ENCODE measurements around the gene SMAD3.

GRCh38 chr15:67149773-67150022 is 84.3 kb downstream of the SMAD3 start:
- no peak for TF ChIP-seq CTCF (conservative IDR thresholded peaks at IDR 0.05; ENCODE audit: low read depth, low read length)
- no peak for TF ChIP-seq CEBPB (IDR thresholded peaks at IDR 0.05; ENCODE audit: low read depth, low read length)
- no peak for TF ChIP-seq USF2 (IDR thresholded peaks at IDR 0.05; ENCODE audit: low read depth, low read length)
